HFF-Myc (cell line): ENCODE results near the gene PYGO2.

Experiments used
- DNase-seq: peaks from one replicate; pipeline ENCODE4 v3.0.0-alpha.2; 2011; ENCODE audit warnings: low read depth; ENCODE audit errors: extremely low read depth
- H3K4me3 ChIP-seq: replicated peaks from 2 replicates; pipeline ENCODE4 v1.5.1; 2011; ENCODE audit warnings: low read depth, mild to moderate bottlenecking, control low read depth, low read length
- TF ChIP-seq, protein P1 (sequence below): IDR thresholded peaks from 2 replicates; pipeline ENCODE4 v1.5.1; 2012; ENCODE audit warnings: mild to moderate bottlenecking, low read depth, low read length, control low read depth; ENCODE audit errors: missing control alignments

Gene PYGO2

DNA sequence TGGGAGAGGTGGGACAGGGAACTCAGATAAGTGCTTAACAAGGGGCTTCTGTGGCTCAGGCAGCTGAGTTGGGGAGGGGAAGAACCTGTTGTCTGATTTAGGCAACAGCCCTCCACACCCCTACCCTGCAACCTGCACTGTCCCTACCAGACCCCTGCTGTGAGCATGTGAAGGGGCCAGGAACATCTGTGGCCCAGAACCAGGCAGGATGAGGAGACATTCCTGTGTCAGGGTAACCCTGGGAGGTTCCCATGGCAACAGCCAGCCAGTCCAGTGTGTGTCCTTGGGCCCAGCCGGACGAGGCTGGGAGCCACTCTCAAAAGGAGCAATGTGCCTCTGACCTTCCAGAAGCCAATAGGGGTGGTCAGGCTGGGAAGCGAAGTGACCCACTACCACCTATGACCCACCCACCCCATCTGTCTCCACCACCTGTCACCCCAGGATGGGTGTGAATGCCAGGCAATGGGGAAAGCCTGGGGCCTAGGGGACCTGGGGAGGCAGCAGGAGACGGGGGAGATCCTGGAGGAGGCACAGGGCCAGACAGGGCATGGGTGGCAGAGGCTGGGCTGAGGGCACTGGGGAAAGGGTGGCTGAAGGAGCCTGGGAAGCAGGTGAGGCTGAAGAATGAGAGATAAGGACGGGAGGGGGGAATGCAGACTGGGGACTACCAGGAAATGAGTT is 20.1 kb downstream of the PYGO2 start:
- TF ChIP-seq, protein P1, sequence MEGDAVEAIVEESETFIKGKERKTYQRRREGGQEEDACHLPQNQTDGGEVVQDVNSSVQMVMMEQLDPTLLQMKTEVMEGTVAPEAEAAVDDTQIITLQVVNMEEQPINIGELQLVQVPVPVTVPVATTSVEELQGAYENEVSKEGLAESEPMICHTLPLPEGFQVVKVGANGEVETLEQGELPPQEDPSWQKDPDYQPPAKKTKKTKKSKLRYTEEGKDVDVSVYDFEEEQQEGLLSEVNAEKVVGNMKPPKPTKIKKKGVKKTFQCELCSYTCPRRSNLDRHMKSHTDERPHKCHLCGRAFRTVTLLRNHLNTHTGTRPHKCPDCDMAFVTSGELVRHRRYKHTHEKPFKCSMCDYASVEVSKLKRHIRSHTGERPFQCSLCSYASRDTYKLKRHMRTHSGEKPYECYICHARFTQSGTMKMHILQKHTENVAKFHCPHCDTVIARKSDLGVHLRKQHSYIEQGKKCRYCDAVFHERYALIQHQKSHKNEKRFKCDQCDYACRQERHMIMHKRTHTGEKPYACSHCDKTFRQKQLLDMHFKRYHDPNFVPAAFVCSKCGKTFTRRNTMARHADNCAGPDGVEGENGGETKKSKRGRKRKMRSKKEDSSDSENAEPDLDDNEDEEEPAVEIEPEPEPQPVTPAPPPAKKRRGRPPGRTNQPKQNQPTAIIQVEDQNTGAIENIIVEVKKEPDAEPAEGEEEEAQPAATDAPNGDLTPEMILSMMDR: no peak
- no peak for DNase-seq
- no peak overlapping the region for H3K4me3 ChIP-seq

DNA sequence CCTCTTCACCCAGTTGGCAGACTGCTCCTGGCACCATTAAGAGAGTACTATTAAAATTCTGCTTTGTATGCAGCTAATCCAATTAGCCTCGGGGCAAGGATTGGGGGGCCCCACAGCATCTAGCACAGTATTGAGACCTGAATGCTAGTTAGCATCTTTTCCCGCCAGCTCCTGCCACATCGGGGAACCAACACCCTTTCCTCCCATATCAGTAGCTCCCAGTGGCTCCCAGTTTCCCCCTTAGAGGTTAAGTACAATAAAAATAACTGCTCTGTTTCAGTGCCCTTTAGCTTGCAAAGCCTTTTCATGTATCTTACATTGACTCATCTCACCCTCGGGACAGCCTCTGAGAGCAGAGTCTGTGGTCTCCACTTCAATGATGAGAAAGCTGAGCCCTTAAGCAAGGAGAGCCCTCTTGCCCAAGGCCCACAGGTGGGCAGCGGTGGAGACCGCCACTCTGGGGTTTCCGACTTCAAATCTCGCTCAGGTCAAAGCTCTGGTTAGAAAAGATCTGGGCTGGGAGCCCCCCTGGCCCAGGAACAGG is 20.9 kb downstream of the PYGO2 start:
- TF ChIP-seq, protein P1: no peak
- no peak overlapping the region for H3K4me3 ChIP-seq
- no peak for DNase-seq

DNA sequence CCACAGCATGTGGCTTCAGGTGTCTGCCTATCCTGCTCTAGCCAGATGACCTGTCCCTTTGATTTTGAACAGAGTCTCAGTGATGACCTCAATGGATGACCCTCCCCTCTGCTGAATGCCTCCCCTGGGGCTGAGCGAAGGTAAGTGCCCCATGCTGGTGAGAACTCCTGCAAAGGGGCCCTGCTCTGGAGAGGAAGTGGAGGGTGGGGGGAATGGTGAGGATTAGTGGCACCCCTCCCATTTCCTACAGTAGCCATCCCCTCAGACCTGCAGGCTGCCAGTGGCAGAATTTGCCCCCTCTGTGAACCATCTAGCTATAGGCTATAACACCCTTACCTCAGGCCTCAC is 21.4 kb downstream of the PYGO2 start:
- DNase-seq: no peak
- no peak overlapping the region for H3K4me3 ChIP-seq
- TF ChIP-seq, protein P1: no peak

GRCh38 chr1:154938604-154939399 is 22.8 kb downstream of the PYGO2 start:
- no peak overlapping the region for H3K4me3 ChIP-seq
- no peak for DNase-seq
- TF ChIP-seq, protein P1: no peak

DNA sequence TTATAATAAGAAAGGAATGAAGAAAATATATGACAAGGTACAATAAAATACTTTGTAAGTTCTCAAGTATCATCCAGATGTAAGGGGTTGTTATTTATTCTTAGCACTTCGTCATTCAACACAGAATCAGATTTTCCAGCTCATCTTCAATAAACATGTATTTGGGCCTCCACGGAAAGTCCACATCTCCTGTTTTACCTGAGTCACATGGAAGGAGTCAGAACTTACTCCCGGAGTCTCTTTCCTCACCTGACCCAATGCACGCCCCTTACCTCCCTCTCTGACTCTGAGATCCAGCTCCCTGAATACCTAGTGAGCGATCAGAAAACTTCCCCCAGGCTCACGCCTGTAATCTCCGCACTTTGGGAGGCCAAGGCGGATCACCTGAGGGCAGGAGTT is 23.6 kb downstream of the PYGO2 start:
- peak overlapping the region; percentile 56 for H3K4me3 ChIP-seq
- TF ChIP-seq, protein P1: no peak
- no peak for DNase-seq

DNA sequence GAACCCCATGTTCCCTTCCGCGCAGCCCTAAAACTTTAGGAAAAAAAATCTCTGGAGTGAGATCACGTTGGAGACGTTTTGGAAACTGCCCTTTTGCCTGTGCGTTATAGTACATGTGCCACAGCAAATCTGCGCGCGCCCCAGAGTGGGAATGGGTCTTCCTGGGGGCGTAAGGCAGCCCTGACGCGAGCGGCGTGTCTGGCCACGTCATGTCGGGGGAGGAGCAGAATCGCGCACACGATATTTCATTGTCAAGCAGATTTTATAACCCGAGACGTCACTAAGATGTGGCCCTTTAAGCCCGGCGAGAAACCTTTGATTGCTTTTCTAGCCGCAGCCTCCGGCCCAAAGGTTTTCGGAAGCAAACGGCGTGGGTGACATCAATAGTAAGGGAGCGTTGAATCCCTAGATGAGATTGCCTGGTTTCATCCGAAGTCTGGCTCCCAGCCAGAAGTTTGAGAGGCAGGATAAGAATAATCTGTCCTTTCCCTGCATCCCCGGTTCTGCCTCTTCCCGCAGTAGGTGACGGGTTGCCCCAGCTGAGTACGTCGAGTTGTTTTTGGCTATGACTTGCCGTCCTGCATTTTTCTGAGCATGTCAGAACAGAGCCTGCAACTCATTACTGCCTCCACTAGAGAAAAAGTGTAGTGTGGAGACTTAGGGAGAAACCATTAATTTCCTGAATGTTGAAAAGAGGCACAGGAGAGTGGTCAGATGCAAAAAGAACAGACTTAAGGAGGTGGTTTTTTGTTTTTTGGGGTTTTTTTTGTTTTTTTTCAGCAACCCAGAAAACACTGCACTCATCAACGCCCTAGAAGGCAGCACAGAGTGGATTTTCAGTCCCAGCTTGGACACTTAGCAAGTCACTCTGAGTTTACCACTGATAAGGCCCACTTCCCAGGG is 24.2 kb downstream of the PYGO2 start:
- DNase-seq: peak; percentile 83
- peak overlapping the region; percentile 56 for H3K4me3 ChIP-seq
- TF ChIP-seq, protein P1: peak; percentile 12
